Fibroblast of mammary gland (primary cell): Measurements from ENCODE around the gene MCTP2.

Experiments used
- DNase-seq: peaks from one replicate; pipeline ENCODE4 v3.0.0-alpha.2; 2010; ENCODE audit warnings: low read depth
- H3K4me3 ChIP-seq: 2 replicates; pipeline ENCODE4 v1.5.1; 2011; ENCODE audit warnings: low read depth, mild to moderate bottlenecking, low read length, moderate library complexity; ENCODE audit not compliant: control insufficient read depth
- CTCF ChIP-seq: conservative IDR thresholded peaks from 2 replicates; pipeline ENCODE4 v1.5.1; 2011; ENCODE audit warnings: low read depth, low read length, inconsistent platforms; ENCODE audit not compliant: control insufficient read depth, insufficient read depth

The MCTP2 gene

DNA sequence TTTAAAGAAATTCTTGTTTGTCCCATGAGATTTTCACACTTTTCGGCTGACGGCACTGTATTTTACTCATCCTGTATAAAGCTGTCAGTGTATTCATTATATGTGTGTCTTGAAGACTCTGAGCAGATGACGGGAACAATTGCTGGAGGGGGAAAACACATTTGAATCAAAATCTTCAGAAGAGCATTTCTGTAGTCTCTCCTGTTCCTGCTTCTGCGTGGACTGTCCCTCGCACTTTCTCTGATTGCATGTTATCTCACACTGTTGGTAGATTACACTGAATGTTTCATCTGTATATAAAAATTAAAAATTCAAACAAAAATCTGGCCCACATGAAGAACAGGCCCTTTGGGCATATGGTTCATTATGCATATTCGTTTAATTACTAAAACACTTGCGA, 184.9 kb downstream of the MCTP2 start:
- no peak for DNase-seq
- TF ChIP-seq CTCF = no peak
- H3K4me3 ChIP-seq = no peak overlapping the region

DNA sequence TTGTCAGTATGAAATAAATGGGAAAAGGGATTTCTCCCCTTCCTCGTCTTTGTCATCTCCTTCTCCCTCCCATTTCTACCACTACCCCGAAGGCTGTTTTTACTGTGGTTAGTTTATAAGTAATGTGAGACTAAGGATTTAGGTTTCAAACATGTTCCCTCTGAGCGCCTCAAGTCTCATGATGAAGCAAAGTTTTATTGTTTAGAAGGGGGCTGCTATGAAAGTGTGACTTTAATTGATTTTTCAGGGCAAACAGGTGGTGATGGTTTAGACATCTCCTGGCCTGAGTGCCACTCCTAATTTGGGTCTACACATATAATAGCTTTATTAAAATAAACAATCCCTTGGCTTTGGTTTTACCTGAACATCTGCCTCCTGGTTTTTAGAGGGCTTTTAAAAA, 185.5 kb downstream of the MCTP2 start:
- DNase-seq = no peak
- no peak for TF ChIP-seq CTCF
- H3K4me3 ChIP-seq = no peak overlapping the region

DNA sequence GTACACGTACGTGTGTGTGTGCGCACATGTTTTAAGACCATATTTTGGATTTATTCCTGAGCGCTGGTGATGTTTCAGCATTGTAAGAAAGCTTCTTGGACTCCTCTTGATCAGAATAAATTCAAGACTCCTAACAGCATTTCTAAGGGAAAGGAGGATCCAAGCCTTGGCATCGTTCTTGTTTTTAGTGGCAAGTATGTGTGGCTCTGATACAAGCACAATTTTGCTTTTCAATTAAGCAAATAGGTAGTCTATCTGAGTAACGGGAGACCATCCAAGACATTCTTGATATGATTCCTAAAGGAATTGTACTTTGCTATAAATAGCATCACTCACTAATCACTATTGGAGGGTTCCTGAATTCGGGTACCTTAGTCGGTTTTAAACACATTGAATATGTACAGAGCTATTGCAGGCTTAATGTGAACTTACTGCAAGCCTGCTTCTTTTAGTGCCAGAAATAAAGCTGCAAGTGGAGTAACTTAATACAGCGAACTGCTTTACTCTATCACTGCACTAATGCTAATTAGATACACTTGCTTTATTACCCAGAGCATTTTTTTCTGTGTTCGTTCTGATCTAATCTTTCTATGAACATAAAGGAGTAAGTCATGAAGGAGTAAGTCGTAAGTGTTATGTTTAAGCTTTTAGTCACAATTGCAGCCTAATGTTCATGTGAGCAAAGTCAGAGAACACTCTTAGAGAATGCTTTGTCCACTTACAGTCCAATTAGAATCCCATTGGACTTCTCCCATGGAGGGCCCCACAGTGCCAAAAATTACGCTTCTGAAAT, 186.3 kb downstream of the MCTP2 start:
- TF ChIP-seq CTCF = no peak
- DNase-seq = no peak
- no peak overlapping the region for H3K4me3 ChIP-seq

DNA sequence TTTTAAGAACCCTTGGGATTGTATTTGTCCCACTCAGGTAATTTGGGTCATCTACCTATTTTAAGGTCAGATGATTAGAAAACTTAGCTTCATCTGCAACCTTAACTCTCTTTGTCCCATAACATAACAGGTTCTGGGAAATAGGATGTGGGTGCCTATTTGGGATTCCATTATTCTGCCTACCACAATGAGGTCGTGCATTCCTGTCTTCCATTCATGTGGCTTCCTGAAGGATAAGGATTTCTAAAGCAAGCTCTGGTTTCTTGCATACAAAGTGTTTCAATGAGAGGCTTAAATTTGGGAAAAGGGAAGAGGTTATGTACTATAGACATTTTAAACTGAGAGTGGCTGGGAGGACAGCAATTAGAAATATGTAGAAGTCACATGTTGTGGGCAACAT, 190.3 kb downstream of the MCTP2 start:
- DNase-seq = no peak
- TF ChIP-seq CTCF = no peak

GRCh38 chr15:94432279-94432678, 200.9 kb downstream of the MCTP2 start:
- no peak for TF ChIP-seq CTCF
- DNase-seq = no peak

More for the DNA sequence above, 190.3 kb downstream of the MCTP2 start:
- H3K4me3 ChIP-seq = no peak overlapping the region

GRCh38 chr15:94439158-94439557, 207.8 kb downstream of the MCTP2 start:
- DNase-seq = no peak
- TF ChIP-seq CTCF = no peak

More at GRCh38 chr15:94432279-94432678, 200.9 kb downstream of the MCTP2 start:
- H3K4me3 ChIP-seq = no peak overlapping the region

More at GRCh38 chr15:94439158-94439557, 207.8 kb downstream of the MCTP2 start:
- no peak overlapping the region for H3K4me3 ChIP-seq
